ENCODE data around the gene LMAN1L.
A peak's percentile ranks its signal among the peaks of the same experiment; 100 is the strongest.
"Not testable (repeated sequence)": the region's sequence is repeated elsewhere in the genome, so short reads cannot be mapped to it uniquely, and the experiment has no call there.

The LMAN1L gene

DNA sequence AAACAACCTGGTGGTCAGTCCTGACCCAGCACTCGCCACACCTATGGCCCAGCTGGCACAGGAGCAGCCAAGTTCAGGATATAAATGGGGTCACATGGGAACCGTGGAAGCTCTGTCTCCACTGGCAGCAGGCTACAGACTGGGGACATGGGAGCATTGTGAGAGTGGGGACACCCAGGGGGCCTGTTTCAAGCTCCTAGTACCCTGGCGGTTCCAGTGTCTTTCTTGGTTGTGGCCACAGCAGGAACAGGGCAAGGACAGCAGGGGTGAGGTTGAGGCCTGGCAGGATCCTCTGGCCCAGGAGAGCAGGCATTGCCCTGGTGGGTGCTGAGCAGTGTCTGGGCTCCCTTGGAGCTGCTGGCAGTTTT is 28.8 kb upstream of the LMAN1L start:
- Histone ChIP-seq H3K27ac (ENCODE audit: low read depth, low read length) (no peak overlapping the region), H3K27me3 (ENCODE audit: control insufficient read depth, insufficient read depth, low read length) (peaks cover 15% of the 10 kb centered on the region), H3K36me3 (ENCODE audit: control insufficient read depth, insufficient read depth, low read length) (no peaks in the 10 kb centered on the region), H3K4me1 (ENCODE audit: control insufficient read depth, insufficient read depth, low read length) (peaks cover 49% of the 10 kb centered on the region), H3K9ac (ENCODE audit: low read length) (peak overlapping the region; percentile 24), H3K9me3 (ENCODE audit: control insufficient read depth, insufficient read depth, low read depth, low read length) (no peaks in the 10 kb centered on the region), H3K4me3 (ENCODE audit: low read depth, low read length) (peak overlapping the region; percentile 63; the same call in 1 of the 2 replicates)

DNA sequence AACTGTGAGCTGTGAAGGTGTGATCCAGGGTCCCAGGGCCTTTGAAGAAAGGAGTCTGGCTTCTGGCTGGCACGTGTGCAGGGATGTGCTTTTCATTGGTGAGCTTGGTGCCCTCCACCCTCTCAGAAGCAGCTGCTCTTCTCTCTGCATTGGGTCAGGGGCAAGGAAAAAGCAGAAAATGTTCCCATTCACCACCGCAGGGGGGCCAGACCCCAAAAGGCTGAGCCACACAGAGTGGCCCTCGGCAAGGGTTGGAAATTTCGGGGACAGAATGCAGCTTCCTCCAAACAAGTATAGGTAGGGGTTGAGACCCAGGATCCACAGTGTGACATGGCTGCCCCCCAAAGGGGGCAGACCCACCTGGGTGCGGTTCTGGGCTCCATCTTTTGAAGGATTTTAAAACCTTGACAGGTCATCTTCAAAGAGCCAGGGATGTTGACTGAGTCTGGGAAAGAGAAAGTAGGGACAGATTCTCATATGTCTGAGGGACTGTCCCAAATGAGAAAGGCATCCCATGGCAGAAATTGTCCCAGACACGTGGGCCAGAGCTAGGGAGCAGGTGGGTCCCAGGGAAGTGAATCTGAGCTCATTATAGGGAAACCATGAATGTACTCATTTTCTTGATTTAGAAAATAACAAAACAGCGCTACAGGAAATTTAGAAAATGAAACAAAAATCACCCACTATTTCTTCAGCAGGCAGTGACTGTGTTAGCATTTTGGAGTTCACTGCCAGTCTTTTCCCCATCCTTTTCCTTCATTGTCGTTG is 28.0 kb upstream of the LMAN1L start:
- H3K9ac ChIP-seq (ENCODE audit: low read length): no peak overlapping the region
- no peaks in the 10 kb centered on the region for H3K36me3 ChIP-seq (ENCODE audit: control insufficient read depth, insufficient read depth, low read length)
- peaks cover 15% of the 10 kb centered on the region for H3K27me3 ChIP-seq (ENCODE audit: control insufficient read depth, insufficient read depth, low read length)
- no peak overlapping the region for H3K4me3 ChIP-seq (ENCODE audit: low read depth, low read length)
- no peak overlapping the region for H3K27ac ChIP-seq (ENCODE audit: low read depth, low read length)
- H3K9me3 ChIP-seq (ENCODE audit: control insufficient read depth, insufficient read depth, low read depth, low read length): no peaks in the 10 kb centered on the region
- peaks cover 56% of the 10 kb centered on the region for H3K4me1 ChIP-seq (ENCODE audit: control insufficient read depth, insufficient read depth, low read length)

DNA sequence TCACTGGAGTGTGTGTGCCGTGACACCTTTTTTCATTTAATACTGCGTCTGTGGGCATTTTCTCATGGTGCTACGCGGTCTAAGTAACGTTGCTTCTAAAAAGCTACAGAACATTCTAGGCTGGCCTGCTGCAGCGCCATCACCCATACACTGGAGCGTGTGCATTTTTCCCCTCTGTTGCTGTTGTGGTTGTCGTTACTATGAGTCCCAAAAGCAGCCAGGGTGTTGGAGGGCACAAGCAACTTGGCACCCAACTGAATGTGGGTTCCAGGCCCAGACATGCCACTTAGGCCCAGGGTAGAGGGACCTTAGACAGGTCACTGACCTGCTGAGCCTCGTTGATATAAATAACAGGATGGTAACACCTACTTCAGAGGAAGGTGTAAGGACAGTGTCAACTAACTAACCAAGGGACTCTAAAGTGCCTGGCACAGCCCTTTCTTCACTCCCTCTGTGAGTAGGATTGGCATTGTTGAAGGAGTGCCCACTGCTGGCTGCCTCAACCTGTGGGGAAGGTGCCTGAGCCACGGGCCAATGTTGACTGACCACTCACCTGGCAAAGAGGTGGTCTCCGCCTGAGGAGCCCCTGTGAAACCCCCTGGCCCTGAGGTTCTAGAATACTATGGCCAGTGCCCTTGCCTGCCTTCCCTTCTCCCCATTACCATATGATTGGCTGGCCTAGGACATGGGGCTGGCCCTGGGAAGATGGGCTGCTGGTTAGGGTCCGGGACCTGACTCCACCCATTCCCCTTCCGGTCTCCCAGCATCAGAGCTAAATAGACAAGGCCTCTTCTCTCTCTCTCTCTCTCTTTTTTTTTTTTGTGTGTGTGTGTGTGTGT is 27.2 kb upstream of the LMAN1L start:
- Histone ChIP-seq H3K27ac (ENCODE audit: low read depth, low read length) (no peak overlapping the region), H3K27me3 (ENCODE audit: control insufficient read depth, insufficient read depth, low read length) (peaks cover 11% of the 10 kb centered on the region), H3K4me1 (ENCODE audit: control insufficient read depth, insufficient read depth, low read length) (peaks cover 56% of the 10 kb centered on the region), H3K36me3 (ENCODE audit: control insufficient read depth, insufficient read depth, low read length) (no peaks in the 10 kb centered on the region), H3K4me3 (ENCODE audit: low read depth, low read length) (no peak overlapping the region), H3K9ac (ENCODE audit: low read length) (no peak overlapping the region), H3K9me3 (ENCODE audit: control insufficient read depth, insufficient read depth, low read depth, low read length) (no peaks in the 10 kb centered on the region)

DNA sequence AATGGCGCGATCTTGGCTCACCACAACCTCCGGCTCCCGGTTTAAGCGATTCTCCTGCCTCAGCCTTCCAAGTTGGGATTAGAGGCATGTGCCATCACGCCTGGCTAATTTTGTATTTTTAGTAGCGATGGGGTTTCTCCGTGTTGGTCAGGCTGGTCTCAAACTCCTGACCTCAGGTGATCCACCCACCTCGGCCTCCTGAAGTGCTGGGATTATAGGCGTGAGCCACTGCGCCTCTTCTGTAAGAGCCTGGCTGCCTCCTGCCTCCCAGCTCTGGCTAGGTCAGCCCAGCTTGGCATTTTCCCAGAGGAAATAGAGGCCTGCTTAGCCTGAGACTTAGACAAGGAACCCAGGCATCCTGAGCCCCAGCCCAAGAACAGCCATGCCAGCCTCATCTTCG is 26.6 kb upstream of the LMAN1L start:
- H3K27ac ChIP-seq (ENCODE audit: low read depth, low read length); H3K36me3 ChIP-seq (ENCODE audit: control insufficient read depth, insufficient read depth, low read length); H3K27me3 ChIP-seq (ENCODE audit: control insufficient read depth, insufficient read depth, low read length); H3K9me3 ChIP-seq (ENCODE audit: control insufficient read depth, insufficient read depth, low read depth, low read length); H3K4me3 ChIP-seq (ENCODE audit: low read depth, low read length); H3K9ac ChIP-seq (ENCODE audit: low read length): not testable (repeated sequence)
- peaks cover 50% of the 10 kb centered on the region for H3K4me1 ChIP-seq (ENCODE audit: control insufficient read depth, insufficient read depth, low read length)

DNA sequence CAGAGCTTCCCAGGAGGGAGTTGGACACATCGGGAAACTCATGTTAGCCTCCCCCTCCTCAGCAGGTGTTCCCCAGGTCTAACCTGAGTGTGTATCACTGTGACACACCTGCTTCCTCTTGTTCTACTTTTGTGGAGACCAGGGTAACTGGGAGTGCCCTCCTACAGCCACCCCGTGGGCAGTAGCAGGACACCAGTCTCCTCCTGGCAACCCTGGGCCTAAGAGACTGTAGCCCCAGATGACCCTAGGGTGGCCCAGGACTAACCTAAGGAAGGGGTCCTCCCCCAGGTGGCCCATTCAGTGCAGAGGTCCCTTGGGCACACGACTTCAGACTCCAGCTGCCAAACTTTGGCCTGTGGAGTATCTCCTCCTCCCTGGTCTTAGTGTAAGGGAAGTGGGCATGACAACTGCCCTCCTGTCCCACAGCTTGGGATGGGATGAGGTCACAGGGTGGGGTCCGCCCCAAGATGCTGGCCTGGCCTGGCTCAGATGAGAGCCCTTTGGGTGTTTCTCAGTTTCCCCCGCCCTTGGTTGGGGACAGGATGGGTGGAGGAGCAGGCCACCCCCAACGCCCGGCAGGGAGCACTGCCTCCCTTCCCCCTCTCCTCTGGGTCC is 26.0 kb upstream of the LMAN1L start:
- H3K36me3 ChIP-seq (ENCODE audit: control insufficient read depth, insufficient read depth, low read length): no peaks in the 10 kb centered on the region
- H3K27ac ChIP-seq (ENCODE audit: low read depth, low read length): no peak overlapping the region
- H3K9ac ChIP-seq (ENCODE audit: low read length): no peak overlapping the region
- no peak overlapping the region for H3K4me3 ChIP-seq (ENCODE audit: low read depth, low read length)
- peaks cover 44% of the 10 kb centered on the region for H3K4me1 ChIP-seq (ENCODE audit: control insufficient read depth, insufficient read depth, low read length)
- H3K27me3 ChIP-seq (ENCODE audit: control insufficient read depth, insufficient read depth, low read length): no peaks in the 10 kb centered on the region
- H3K9me3 ChIP-seq (ENCODE audit: control insufficient read depth, insufficient read depth, low read depth, low read length): no peaks in the 10 kb centered on the region

DNA sequence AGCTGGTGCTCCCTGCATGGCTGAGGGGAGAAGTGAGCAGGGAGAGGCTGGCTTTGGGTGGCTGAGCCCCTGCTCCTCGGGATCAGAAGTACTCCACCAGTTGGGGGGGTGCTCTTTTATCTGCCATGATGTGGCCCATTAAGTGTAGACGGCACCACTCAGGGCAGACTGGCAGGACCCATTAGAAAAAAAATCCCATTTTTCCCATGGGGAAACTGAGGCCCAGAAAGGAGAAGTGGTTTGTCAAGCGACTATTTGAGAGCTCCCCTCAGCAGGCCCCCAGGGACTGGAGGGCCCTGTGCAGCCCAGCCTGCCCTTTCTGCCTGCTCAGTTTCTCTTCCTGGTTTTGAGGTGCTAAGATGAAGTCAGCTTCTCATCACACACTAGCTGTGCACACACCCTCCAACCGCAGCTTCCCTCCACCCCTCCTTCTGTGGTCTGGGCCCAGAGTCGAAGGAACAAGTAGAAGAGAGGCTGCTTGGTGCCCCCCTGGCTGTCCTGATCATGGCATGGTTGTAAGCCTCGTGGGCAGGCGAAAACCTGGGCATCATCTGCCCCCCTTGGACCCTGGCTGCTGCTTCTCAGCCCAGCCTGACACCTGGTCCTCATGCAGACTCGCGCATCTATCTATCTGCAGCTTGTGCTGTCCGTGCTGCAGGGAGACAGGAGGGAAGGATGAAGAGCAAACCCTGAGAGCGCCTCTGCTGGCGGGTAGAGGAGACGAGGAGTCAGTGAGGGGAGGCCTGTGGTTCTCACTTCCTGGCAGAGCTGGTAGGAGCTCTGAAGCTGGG is 25.2 kb upstream of the LMAN1L start:
- no peak overlapping the region for H3K27ac ChIP-seq (ENCODE audit: low read depth, low read length)
- H3K4me3 ChIP-seq (ENCODE audit: low read depth, low read length): no peak overlapping the region
- H3K9me3 ChIP-seq (ENCODE audit: control insufficient read depth, insufficient read depth, low read depth, low read length): no peaks in the 10 kb centered on the region
- no peaks in the 10 kb centered on the region for H3K27me3 ChIP-seq (ENCODE audit: control insufficient read depth, insufficient read depth, low read length)
- H3K9ac ChIP-seq (ENCODE audit: low read length): no peak overlapping the region
- peaks cover 50% of the 10 kb centered on the region for H3K4me1 ChIP-seq (ENCODE audit: control insufficient read depth, insufficient read depth, low read length)
- H3K36me3 ChIP-seq (ENCODE audit: control insufficient read depth, insufficient read depth, low read length): no peaks in the 10 kb centered on the region

DNA sequence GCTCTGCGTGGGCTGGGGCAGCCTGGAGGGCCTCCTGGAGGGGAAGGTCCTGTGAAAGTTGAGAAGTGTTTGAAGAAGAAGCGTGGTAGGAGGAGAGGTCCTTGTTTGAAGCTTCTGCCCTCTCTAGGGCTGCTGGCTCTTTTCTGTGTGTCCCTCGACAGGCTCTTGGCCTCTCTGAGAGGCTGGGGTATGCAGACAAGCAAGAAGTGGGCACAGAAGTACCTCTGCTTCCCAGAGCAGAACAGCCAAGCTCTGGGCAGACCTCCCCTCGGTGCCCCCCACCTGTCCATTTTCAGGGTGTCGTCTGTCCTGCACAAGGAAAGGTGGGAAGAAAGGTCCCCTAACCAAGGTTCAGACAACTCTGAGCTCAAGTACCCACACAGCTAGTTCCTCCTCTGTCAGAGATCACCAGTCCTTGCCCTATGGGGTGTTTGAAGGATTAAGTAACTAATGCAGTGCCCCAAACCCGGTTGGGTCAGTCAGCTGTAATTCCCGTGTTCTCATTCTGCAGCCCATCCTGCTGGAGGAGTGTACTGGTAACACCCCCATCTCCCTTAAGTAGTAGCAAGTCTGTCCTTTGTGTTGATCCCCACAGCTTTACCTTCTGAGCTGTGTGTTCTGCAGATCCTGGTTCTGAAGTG is 24.5 kb upstream of the LMAN1L start:
- H3K9ac ChIP-seq (ENCODE audit: low read length): no peak overlapping the region
- H3K9me3 ChIP-seq (ENCODE audit: control insufficient read depth, insufficient read depth, low read depth, low read length): no peaks in the 10 kb centered on the region
- peaks cover 52% of the 10 kb centered on the region for H3K4me1 ChIP-seq (ENCODE audit: control insufficient read depth, insufficient read depth, low read length)
- no peaks in the 10 kb centered on the region for H3K36me3 ChIP-seq (ENCODE audit: control insufficient read depth, insufficient read depth, low read length)
- no peak overlapping the region for H3K27ac ChIP-seq (ENCODE audit: low read depth, low read length)
- H3K4me3 ChIP-seq (ENCODE audit: low read depth, low read length): no peak overlapping the region
- H3K27me3 ChIP-seq (ENCODE audit: control insufficient read depth, insufficient read depth, low read length): no peaks in the 10 kb centered on the region

DNA sequence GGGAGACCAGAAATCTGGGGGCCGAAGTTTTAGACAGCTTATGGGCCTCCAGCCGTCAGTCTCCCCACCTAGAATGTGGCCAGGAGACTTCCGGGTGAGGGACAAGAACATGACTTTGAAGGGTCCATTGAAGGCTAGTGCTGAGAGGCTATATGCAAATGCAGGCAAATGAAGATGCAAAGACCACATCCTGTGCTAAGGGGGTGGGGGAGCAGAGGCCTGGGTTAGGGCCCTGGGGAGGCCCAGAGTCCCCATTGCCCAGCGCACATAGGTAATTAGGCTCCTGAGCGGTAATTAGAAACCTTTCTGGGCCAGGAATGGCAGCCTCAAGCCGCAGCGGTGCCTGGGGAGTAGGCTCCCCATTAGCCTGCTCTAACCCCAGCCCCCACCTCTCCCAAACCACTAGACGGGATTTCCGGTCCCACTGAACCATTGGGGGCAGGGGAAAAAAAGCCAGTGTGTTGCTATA is 23.9 kb upstream of the LMAN1L start:
- Histone ChIP-seq H3K9ac (ENCODE audit: low read length) (no peak overlapping the region), H3K27ac (ENCODE audit: low read depth, low read length) (no peak overlapping the region), H3K9me3 (ENCODE audit: control insufficient read depth, insufficient read depth, low read depth, low read length) (no peaks in the 10 kb centered on the region), H3K4me1 (ENCODE audit: control insufficient read depth, insufficient read depth, low read length) (peaks cover 51% of the 10 kb centered on the region), H3K27me3 (ENCODE audit: control insufficient read depth, insufficient read depth, low read length) (no peaks in the 10 kb centered on the region), H3K36me3 (ENCODE audit: control insufficient read depth, insufficient read depth, low read length) (no peaks in the 10 kb centered on the region), H3K4me3 (ENCODE audit: low read depth, low read length) (no peak overlapping the region)

DNA sequence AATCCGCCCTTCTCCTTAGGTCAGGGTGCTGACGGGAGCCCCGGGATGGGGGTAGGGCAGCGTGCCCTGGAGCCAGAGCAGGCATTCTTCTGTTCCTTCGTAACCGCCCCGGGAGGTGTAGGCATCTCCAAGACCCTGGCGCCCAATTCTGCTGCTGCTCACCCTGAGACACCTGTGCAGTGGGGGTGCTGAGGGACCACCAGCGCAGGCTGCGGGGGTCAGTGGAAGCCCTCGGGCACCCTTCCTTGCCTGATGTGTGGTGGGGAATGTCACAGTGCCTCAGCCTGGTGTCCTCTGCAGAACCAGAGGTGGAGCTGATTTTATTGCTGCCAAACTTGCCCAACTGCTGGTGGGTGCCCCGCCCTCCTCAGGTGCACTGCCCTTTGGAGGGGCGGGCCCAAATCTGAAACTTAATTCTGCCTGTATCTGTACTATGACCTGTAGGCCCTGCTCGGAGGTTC is 23.4 kb upstream of the LMAN1L start:
- peaks cover 48% of the 10 kb centered on the region for H3K4me1 ChIP-seq (ENCODE audit: control insufficient read depth, insufficient read depth, low read length)
- H3K9me3 ChIP-seq (ENCODE audit: control insufficient read depth, insufficient read depth, low read depth, low read length): no peaks in the 10 kb centered on the region
- H3K27ac ChIP-seq (ENCODE audit: low read depth, low read length): no peak overlapping the region
- H3K9ac ChIP-seq (ENCODE audit: low read length): no peak overlapping the region
- H3K27me3 ChIP-seq (ENCODE audit: control insufficient read depth, insufficient read depth, low read length): no peaks in the 10 kb centered on the region
- H3K36me3 ChIP-seq (ENCODE audit: control insufficient read depth, insufficient read depth, low read length): no peaks in the 10 kb centered on the region
- H3K4me3 ChIP-seq (ENCODE audit: low read depth, low read length): no peak overlapping the region

DNA sequence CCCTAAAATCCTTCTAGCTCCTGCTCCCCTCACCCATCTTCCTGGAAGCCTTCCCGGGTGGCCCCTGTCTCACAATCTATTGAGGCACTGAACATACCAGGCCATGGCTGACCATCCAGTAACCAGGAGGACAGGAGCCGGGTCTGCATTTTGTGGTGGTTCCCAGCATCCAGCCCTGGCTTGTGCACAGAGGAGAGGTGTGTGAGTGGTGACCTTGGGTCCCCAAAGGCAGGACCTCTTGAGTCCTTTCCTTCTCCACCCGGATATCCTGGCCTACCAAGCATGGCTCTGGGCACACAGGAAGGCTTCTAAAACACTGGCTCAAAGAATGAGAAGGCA is 22.9 kb upstream of the LMAN1L start:
- Histone ChIP-seq H3K4me3 (ENCODE audit: low read depth, low read length) (no peak overlapping the region), H3K4me1 (ENCODE audit: control insufficient read depth, insufficient read depth, low read length) (peaks cover 48% of the 10 kb centered on the region), H3K27me3 (ENCODE audit: control insufficient read depth, insufficient read depth, low read length) (no peaks in the 10 kb centered on the region), H3K9ac (ENCODE audit: low read length) (no peak overlapping the region), H3K36me3 (ENCODE audit: control insufficient read depth, insufficient read depth, low read length) (no peaks in the 10 kb centered on the region), H3K27ac (ENCODE audit: low read depth, low read length) (no peak overlapping the region), H3K9me3 (ENCODE audit: control insufficient read depth, insufficient read depth, low read depth, low read length) (no peaks in the 10 kb centered on the region)

Measured in HUES6 (cell line).